ENCODE results near the gene ELOVL7. TPM values are rescaled to one million over a fixed set of nuclear protein-coding genes. Genes with fewer than 3 reads are reported as not detected.

Gene ELOVL7
- total RNA-seq, 1 donor from 2014 or later = 0.59 TPM

DNA sequence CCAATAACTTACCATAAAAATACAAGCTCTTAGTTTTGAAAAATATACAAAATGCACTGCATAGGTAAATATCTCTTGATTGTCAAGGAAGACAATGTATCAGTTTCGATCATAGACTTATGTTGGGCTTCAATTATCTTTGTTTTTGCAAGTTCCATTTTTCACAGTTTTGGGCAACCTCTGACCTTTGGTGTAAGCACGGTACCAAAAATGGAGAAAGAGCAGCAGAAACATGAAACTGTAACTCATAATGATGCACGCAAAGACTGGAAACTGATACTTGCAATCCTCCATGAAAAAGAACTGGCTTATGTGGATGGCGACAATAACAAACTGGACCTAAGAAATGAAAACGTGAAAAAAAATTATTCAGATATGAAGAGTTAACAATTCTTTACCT, 89.6 kb downstream of the ELOVL7 start:
- Mint-ChIP-seq H3K36me3 (ENCODE audit: unreplicated experiment) (no peaks in the 10 kb centered on the region), H3K4me1 (ENCODE audit: low read depth, unreplicated experiment) (peaks cover 1% of the 10 kb centered on the region), H3K27ac (ENCODE audit: unreplicated experiment) (no peak overlapping the region), H3K4me3 (ENCODE audit: unreplicated experiment) (no peak overlapping the region), H3K9me3 (ENCODE audit: unreplicated experiment) (no peaks in the 10 kb centered on the region), H3K27me3 (ENCODE audit: unreplicated experiment) (no peaks in the 10 kb centered on the region)
- TF ChIP-seq, protein P1, sequence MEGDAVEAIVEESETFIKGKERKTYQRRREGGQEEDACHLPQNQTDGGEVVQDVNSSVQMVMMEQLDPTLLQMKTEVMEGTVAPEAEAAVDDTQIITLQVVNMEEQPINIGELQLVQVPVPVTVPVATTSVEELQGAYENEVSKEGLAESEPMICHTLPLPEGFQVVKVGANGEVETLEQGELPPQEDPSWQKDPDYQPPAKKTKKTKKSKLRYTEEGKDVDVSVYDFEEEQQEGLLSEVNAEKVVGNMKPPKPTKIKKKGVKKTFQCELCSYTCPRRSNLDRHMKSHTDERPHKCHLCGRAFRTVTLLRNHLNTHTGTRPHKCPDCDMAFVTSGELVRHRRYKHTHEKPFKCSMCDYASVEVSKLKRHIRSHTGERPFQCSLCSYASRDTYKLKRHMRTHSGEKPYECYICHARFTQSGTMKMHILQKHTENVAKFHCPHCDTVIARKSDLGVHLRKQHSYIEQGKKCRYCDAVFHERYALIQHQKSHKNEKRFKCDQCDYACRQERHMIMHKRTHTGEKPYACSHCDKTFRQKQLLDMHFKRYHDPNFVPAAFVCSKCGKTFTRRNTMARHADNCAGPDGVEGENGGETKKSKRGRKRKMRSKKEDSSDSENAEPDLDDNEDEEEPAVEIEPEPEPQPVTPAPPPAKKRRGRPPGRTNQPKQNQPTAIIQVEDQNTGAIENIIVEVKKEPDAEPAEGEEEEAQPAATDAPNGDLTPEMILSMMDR (IDR thresholded peaks at IDR 0.05; ENCODE audit: partially characterized antibody, unreplicated experiment) = no peak
- no peak for DNase-seq

DNA sequence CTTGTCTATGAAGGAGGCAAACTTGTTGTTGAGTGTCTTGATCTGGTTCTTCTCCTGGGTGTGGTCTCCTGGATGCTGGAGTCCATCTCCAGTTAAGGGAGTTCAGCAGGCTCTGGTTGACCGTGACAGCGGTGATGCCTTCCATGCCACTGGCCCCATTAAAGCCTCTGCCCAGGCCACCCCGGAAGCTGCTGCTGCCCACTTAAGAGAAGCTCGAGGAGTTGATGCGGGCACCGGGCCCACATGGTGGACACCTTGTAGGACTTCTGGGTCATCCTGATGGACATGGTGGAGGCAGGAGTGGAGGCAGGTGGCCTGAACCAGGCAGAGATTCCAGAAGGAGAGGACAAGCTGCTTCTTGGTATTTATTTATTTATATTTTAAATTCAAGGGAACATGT, 99.4 kb downstream of the ELOVL7 start:
- Mint-ChIP-seq H3K36me3 (ENCODE audit: unreplicated experiment) (peaks cover 7% of the 10 kb centered on the region), H3K4me3 (ENCODE audit: unreplicated experiment) (no peak overlapping the region), H3K9me3 (ENCODE audit: unreplicated experiment) (peaks cover 1% of the 10 kb centered on the region), H3K4me1 (ENCODE audit: low read depth, unreplicated experiment) (no peaks in the 10 kb centered on the region), H3K27ac (ENCODE audit: unreplicated experiment) (no peak overlapping the region), H3K27me3 (ENCODE audit: unreplicated experiment) (no peaks in the 10 kb centered on the region)
- TF ChIP-seq, protein P1 (IDR thresholded peaks at IDR 0.05; ENCODE audit: partially characterized antibody, unreplicated experiment) = no peak
- DNase-seq = no peak

DNA sequence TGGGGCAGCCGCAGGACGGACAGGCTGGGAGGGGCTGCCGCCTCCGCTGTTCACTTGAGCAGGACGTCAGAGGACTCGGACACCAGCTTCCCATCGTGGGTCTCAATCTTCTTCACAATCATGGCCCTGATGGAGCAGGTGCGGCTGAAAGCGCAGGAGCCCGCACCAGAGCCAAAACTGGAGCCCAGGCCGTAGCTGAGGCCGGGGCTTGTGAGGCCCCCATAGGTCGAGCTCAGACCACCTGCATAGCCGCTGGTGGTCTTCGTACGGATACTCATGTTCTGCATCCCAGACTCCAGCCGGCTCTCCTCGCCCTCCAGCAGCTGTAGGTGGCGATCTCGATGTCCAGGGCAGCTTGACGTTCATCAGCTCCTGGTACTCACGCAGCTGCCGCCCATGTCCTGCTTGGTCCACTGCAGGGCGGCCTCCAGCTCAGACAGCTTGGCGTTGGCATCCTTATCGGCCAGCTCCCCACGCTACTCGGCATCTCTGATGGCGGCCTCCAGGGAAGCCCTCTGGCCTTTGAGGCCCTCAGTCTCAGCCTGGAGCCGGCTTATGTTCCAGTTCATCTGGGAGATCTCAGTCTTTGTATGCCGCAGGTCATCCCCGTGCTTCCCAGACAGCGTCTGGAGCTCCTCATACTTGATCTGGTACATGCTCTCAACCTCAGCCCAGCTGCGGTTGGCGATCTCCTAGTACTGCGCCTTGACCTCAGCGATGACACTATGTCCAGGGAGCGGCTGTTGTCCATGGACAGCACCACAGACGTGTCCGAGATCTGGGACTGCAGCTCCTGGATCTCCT, 100.4 kb downstream of the ELOVL7 start:
- Mint-ChIP-seq H3K27ac (ENCODE audit: unreplicated experiment) (no peak overlapping the region), H3K4me3 (ENCODE audit: unreplicated experiment) (no peak overlapping the region), H3K36me3 (ENCODE audit: unreplicated experiment) (peaks cover 7% of the 10 kb centered on the region), H3K4me1 (ENCODE audit: low read depth, unreplicated experiment) (no peaks in the 10 kb centered on the region), H3K9me3 (ENCODE audit: unreplicated experiment) (peaks cover 1% of the 10 kb centered on the region), H3K27me3 (ENCODE audit: unreplicated experiment) (no peaks in the 10 kb centered on the region)
- no peak for DNase-seq
- TF ChIP-seq, protein P1 (IDR thresholded peaks at IDR 0.05; ENCODE audit: partially characterized antibody, unreplicated experiment) = no peak

DNA sequence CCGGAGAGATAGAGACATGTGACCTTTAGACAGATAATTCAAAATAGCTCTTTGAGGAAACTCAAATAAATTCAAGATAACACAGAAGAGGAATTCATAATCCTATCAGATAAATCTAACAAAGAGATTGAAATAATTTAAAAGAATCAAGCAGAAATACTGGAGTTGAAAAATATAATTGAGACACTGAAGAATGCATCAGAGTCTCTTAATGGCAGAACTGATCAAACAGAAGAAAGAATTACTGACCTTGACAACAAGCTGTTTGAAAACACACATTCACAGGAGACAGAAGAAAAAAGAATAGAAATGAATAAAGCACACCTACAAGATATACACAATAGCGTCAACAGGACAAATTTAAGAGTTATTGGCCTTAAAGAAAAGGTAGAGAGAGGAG, 103.7 kb downstream of the ELOVL7 start:
- TF ChIP-seq, protein P1 (IDR thresholded peaks at IDR 0.05; ENCODE audit: partially characterized antibody, unreplicated experiment) = no peak
- no peaks in the 10 kb centered on the region for H3K27me3 Mint-ChIP-seq (ENCODE audit: unreplicated experiment)
- peaks cover 7% of the 10 kb centered on the region for H3K36me3 Mint-ChIP-seq (ENCODE audit: unreplicated experiment)
- no peak overlapping the region for H3K27ac Mint-ChIP-seq (ENCODE audit: unreplicated experiment)
- H3K4me1 Mint-ChIP-seq (ENCODE audit: low read depth, unreplicated experiment) = no peaks in the 10 kb centered on the region
- DNase-seq = no peak
- H3K9me3 Mint-ChIP-seq (ENCODE audit: unreplicated experiment) = peaks cover 1% of the 10 kb centered on the region
- no peak overlapping the region for H3K4me3 Mint-ChIP-seq (ENCODE audit: unreplicated experiment)

DNA sequence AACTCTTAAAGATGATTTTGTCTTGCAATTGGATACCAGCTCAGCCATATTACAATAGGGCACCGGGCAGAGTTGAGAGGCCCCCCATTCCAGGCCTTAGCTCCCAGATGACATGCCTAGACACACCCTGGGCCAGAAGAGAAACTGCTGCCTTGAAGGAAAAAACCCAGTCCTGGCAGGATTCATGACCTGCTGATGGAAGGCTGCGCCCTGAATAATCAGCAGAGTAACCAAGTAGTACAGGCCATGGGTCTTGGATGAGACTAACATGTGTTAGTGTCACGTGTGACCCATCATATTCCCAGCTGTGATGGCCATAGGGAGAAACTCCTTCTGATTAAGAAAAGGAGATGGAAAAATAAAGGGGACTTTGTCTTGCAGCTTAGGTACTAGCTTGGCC, 105.1 kb downstream of the ELOVL7 start:
- TF ChIP-seq, protein P1 (IDR thresholded peaks at IDR 0.05; ENCODE audit: partially characterized antibody, unreplicated experiment) = no peak
- no peaks in the 10 kb centered on the region for H3K27me3 Mint-ChIP-seq (ENCODE audit: unreplicated experiment)
- H3K4me1 Mint-ChIP-seq (ENCODE audit: low read depth, unreplicated experiment) = no peaks in the 10 kb centered on the region
- H3K4me3 Mint-ChIP-seq (ENCODE audit: unreplicated experiment) = no peak overlapping the region
- no peak overlapping the region for H3K27ac Mint-ChIP-seq (ENCODE audit: unreplicated experiment)
- DNase-seq = no peak
- H3K9me3 Mint-ChIP-seq (ENCODE audit: unreplicated experiment) = peaks cover 1% of the 10 kb centered on the region
- H3K36me3 Mint-ChIP-seq (ENCODE audit: unreplicated experiment) = peaks cover 7% of the 10 kb centered on the region
